Esophagus (tissue), 2 donors: Measurements from ENCODE around the gene FAU. TPM values are rescaled to one million over a fixed set of nuclear protein-coding genes. Genes with fewer than 3 reads are reported as not detected.

Experiments
- H3K27ac ChIP-seq, 2 donors: one replicate each; pipeline ENCODE4 v1.5.1; 2013; ENCODE audit warnings: low read depth in 2 of 2, mild to moderate bottlenecking in 2 of 2, inconsistent platforms in 1 of 2, low read length in 1 of 2, moderate library complexity in 1 of 2
- H3K27me3 ChIP-seq, 2 donors: one replicate each; pipeline ENCODE4 v1.6.1; 2013; ENCODE audit warnings: low read length in 2 of 2, control low read depth in 1 of 2, mild to moderate bottlenecking in 1 of 2; ENCODE audit not compliant: insufficient read depth in 2 of 2, control insufficient read depth in 1 of 2
- H3K36me3 ChIP-seq, 2 donors: one replicate each; pipeline ENCODE4 v1.6.1; 2013; ENCODE audit warnings: low read length in 1 of 2; ENCODE audit not compliant: control insufficient read depth in 2 of 2, insufficient read depth in 2 of 2
- H3K4me1 ChIP-seq, 2 donors: one replicate each; pipeline ENCODE4 v1.6.1; 2013; ENCODE audit warnings: low read length in 1 of 2; ENCODE audit not compliant: control insufficient read depth in 2 of 2, insufficient read depth in 2 of 2
- H3K4me3 ChIP-seq, 2 donors: one replicate each; pipeline ENCODE4 v1.5.1; 2013; ENCODE audit warnings: low read length in 2 of 2, mild to moderate bottlenecking in 2 of 2, low read depth in 1 of 2, moderate library complexity in 1 of 2
- H3K9me3 ChIP-seq, 2 donors: one replicate each; pipeline ENCODE4 v1.6.1; 2013; ENCODE audit warnings: mild to moderate bottlenecking in 2 of 2, low read depth in 1 of 2, low read length in 1 of 2, moderate library complexity in 1 of 2; ENCODE audit not compliant: control insufficient read depth in 2 of 2, insufficient read depth in 1 of 2
- WGBS, 2 donors: extraction: QIAGEN DNeasy Blood & Tissue Kit; methylation state at CpG; one replicate each; pipeline ENCODE4 v1.1.7; 2013; 5-methylcytosine and 5-hydroxymethylcytosine counted together
- polyA plus RNA-seq, 2 donors: library from polyadenylated mRNA; stranded (reverse); fragments of 200-250 nt; gene quantifications; one replicate each; pipeline ENCODE4 v1.2.3, GENCODE V29; 2013
- donor health status: healthy with polysubstance abuse.
- donor health status: Bipolar disorder and iron deficiency.

Gene FAU
- polyA plus RNA-seq, 2 donors, result 789 to 817 TPM

DNA sequence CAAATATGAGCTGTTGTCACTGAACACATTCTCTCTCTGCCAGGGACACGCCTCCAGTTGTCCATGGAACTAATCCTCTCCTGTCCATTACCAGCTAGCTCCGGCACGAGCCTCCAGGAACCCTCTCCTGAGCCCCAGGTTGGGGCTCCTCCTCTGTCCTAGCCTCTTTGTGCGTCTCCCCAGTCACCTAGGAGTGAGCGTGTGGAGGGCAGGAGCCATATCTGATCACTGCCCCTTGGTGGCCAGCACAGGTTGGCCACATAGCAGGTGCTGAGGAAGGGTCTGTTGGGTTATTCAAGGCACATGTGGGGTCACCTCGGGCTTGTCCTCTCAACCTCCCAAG is 9.9 kb upstream of the FAU start:
- WGBS, 2 donors, result 71 to 81% methylated on average over 6 of the region's 6 CpGs
- no peak overlapping the region for H3K4me3 ChIP-seq
- no peaks in the 10 kb centered on the region for H3K27me3 ChIP-seq
- no peaks in the 10 kb centered on the region for H3K9me3 ChIP-seq
- peaks cover 0 to 17% of the 10 kb centered on the region in 2 donors for H3K4me1 ChIP-seq
- peaks cover 27 to 48% of the 10 kb centered on the region in 2 donors for H3K36me3 ChIP-seq
- H3K27ac ChIP-seq, result peak overlapping the region in 1 of 2 donors; percentile 22

DNA sequence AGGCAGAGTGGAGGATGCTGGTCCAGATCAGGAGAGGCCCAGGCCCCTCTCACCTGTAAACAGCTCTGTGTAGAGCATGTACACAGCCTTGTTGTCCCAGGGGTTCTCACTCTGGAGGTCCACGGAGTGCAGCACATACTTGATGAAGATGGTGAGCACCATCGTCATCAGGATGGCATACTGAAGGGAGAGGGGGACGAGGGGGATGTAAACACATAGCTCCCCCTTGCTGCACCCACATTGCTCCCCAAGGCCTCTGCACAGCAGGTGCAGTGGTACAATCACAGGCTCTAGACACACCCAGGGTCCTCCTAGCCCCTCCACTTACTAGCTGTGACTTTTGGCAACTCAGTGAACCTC is 9.5 kb upstream of the FAU start:
- no peak overlapping the region for H3K4me3 ChIP-seq
- no peak overlapping the region for H3K27ac ChIP-seq
- 72 to 76% methylated on average over 3 of the region's 3 CpGs for WGBS, 2 donors
- peaks cover 0 to 20% of the 10 kb centered on the region in 2 donors for H3K4me1 ChIP-seq
- H3K36me3 ChIP-seq, result peaks cover 27 to 52% of the 10 kb centered on the region in 2 donors
- no peaks in the 10 kb centered on the region for H3K27me3 ChIP-seq
- H3K9me3 ChIP-seq, result no peaks in the 10 kb centered on the region

DNA sequence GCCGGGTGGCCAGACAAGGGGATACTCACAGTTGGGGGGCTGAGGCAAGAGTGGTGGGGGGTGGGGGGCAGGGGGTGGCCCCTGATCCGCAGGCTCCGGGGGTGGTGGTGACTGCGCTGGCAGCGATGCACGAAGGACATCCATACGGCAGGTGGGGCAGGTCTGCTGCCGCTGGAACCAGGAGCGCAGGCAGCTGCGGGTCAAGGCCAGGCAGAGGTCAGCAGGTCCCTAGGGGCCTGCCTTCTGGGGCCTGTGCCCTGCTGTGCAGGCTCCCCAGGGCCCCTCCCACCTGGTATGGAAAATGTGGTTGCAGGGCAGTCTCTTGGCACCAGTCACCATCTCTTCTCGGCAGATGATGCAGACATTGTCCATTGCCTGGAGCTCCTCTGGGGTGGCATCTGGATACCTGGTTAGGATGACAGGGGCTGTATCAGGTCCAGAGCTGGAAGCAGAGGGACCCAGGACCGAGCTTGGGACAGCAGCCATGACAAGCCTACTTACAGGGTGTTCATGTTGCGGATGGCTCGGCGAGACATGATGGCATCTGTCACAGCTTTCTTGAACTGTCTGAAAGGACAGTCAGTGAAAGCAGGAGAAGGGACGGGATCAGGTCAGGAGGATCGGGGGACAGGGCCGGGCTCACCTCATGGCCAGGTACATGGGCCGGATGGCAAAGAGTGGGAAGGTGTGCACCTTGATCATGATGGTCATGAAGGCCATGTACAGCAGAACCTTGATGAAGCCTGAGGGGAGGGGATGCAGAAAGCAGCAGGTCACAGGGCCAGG is 8.9 kb upstream of the FAU start:
- Histone ChIP-seq H3K27me3 (no peaks in the 10 kb centered on the region), H3K4me1 (peaks cover 0 to 17% of the 10 kb centered on the region in 2 donors), H3K27ac (no peak overlapping the region), H3K36me3 (peaks cover 29 to 53% of the 10 kb centered on the region in 2 donors), H3K4me3 (no peak overlapping the region), H3K9me3 (no peaks in the 10 kb centered on the region)
- 81 to 85% methylated on average over 19 of the region's 19 CpGs for WGBS, 2 donors

DNA sequence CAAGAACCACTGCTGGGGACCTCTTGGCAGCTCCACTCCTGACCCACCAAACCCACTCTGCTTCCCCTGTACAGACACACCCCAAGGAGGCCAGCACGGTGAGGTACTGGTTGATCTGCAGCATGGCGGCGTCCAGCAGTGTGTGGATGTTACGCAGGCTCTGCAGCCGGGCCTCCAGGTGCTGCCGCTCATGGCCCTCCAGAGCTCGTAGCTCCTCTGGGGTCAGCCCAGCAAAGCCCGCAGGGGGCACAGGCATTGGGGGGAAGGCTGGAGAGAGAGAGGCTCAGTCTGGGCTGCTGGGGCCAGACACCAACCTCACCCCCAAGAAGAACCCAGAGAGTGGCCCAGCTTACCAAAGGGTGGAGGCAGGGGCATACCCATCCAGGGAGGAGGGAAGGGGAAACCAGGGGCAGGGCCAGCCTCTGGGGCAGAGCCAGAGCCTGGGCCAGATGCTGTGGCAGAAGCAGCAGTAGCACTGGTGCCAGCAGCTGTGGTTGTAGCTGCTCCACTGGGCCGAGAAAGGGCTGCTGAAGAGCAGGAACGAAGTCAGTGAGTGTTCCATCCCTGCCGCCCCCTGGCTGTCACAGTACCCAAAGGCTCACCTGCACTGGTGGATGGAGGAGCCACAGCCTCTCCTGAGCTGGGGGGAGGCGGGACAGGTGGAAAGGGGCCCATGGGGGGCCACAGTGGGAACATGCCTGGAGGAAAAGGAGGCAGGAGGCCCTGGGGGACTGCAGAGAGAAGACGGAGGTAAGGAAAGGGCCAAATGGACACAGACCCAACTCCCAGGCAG is 7.9 kb upstream of the FAU start:
- H3K4me1 ChIP-seq, result peaks cover 0 to 13% of the 10 kb centered on the region in 2 donors
- no peak overlapping the region for H3K27ac ChIP-seq
- no peak overlapping the region for H3K4me3 ChIP-seq
- H3K27me3 ChIP-seq, result no peaks in the 10 kb centered on the region
- no peaks in the 10 kb centered on the region for H3K9me3 ChIP-seq
- H3K36me3 ChIP-seq, result peaks cover 38 to 61% of the 10 kb centered on the region in 2 donors
- 87 to 94% methylated on average over 13 of the region's 13 CpGs for WGBS, 2 donors

DNA sequence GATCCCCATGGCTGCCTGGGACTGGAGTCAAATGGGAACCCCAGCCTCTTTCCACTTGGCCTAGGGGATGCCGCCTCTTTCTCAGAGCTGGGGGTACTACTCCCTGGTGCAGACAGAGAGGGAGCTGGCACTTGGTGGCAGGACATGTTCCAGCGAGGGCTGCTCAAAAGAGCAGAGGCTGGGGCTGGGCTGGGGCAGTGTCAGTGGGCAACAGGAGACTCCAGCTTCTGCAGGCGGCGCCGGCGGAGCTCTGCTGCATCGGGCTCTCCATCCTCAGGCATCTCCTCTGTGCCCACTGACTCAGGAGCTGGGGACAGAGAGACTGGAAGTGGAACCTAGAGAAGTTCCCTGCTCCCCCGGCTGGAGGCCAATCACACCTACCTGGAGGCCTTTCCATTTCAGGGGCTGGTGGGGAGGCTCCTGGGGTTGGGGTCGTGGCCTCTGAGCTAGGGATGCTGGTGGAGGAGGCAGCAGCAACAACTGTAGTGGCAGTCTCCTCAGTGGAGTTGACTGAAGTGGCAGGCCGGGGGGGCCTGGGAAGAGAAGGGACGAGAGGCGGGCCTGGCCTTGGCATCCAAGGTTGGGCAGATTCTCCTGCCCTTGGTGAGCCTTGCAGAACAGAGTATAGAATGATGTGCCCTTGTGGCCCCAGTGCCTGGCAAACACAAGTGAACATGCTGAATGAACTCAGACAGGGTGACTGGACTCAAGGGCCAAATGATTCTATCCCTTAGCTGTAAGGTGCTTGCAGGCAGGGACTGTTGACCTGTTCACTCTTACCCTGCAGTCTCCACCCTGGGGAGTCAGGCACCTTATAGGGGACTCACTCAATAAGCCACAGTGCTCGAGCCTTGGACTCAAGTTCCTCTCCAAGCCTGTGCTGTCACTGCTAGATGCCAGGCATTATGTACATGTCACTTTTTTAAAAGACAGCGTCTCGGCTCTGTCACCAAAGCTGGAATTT is 6.5 kb upstream of the FAU start:
- 84% methylated on average over 15 of the region's 15 CpGs for WGBS, 2 donors
- Histone ChIP-seq H3K36me3 (peaks cover 38 to 64% of the 10 kb centered on the region in 2 donors), H3K4me1 (peaks cover 0 to 13% of the 10 kb centered on the region in 2 donors)

DNA sequence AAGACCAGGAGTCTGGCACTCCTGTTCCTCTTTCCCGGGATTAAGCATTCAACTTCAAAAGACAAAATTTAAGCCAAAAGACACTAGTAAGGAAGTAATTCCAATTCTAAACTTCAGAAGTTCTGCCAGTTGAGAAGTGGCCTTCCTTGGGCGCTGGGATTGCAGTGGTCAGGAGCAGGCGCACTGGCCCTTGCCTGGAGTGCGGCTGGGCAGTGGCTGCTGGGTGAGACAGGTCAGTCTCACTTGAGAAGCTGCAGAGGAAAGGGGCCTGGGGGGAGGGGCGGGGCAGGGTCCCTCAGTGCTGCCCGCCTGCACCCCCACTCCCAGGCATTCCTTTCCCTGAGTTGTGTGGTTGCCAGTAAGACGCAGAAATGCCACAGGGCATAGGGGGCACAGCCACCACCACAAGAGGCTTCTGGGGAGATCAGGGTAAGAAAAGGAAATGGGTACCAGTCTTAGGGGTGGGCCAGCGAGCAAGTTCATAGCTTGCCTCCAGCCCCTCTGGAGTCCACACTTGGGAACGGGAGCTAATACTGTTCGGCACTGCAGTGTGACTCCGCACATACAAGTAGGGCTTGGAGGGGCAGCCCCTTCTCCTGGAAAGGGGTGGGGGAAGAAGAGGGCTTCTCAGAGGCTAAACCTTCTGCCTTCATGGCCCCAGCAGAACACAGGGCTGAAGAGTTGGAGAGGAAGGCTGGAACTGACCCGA is 5.7 kb upstream of the FAU start:
- H3K36me3 ChIP-seq, result peaks cover 38 to 61% of the 10 kb centered on the region in 2 donors
- no peak overlapping the region for H3K27ac ChIP-seq
- no peaks in the 10 kb centered on the region for H3K27me3 ChIP-seq
- peaks cover 0 to 6% of the 10 kb centered on the region in 2 donors for H3K4me1 ChIP-seq
- 73 to 79% methylated on average over 12 of the region's 12 CpGs for WGBS, 2 donors
- no peak overlapping the region for H3K4me3 ChIP-seq
- H3K9me3 ChIP-seq, result no peaks in the 10 kb centered on the region

More for the DNA sequence above, 6.5 kb upstream of the FAU start:
- Histone ChIP-seq H3K27me3 (no peaks in the 10 kb centered on the region), H3K4me3 (no peak overlapping the region), H3K27ac (no peak overlapping the region), H3K9me3 (no peaks in the 10 kb centered on the region)

DNA sequence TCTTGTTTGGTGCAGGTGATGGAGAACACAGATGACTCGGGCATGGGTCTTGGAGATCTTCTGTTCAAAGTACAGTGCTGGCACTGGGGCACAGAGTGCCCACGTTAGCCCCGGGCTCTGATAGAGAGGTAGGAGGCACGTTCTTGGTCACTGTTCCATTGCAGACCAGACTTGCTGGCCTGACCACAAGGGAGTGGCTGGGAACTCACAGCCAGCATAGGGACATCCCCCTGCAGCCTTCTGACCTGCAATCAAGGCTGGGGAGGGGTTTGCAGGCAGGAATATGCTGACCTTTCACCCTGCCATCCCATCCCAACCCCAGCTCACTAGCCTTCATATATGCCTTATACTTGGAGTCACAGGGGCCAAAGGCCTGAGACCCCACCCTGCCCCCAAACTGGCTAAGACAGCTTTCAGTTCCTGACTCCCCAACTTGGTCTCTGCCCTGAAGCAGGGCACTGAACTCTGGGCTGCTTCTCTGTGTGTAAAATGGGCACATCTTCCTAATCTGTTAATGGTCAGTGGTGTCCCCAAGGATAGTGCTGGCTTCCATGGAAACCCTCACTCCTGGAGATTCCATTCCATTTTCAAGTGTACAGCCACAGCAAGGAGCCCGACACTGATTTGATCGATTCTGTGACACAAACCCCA is 4.8 kb upstream of the FAU start:
- H3K4me3 ChIP-seq, result no peak overlapping the region
- peaks cover 0 to 4% of the 10 kb centered on the region in 2 donors for H3K4me1 ChIP-seq
- WGBS, 2 donors, result 69 to 70% methylated on average over 6 of the region's 6 CpGs
- H3K27me3 ChIP-seq, result no peaks in the 10 kb centered on the region
- H3K27ac ChIP-seq, result no peak overlapping the region
- peaks cover 38 to 52% of the 10 kb centered on the region in 2 donors for H3K36me3 ChIP-seq
- H3K9me3 ChIP-seq, result no peaks in the 10 kb centered on the region

DNA sequence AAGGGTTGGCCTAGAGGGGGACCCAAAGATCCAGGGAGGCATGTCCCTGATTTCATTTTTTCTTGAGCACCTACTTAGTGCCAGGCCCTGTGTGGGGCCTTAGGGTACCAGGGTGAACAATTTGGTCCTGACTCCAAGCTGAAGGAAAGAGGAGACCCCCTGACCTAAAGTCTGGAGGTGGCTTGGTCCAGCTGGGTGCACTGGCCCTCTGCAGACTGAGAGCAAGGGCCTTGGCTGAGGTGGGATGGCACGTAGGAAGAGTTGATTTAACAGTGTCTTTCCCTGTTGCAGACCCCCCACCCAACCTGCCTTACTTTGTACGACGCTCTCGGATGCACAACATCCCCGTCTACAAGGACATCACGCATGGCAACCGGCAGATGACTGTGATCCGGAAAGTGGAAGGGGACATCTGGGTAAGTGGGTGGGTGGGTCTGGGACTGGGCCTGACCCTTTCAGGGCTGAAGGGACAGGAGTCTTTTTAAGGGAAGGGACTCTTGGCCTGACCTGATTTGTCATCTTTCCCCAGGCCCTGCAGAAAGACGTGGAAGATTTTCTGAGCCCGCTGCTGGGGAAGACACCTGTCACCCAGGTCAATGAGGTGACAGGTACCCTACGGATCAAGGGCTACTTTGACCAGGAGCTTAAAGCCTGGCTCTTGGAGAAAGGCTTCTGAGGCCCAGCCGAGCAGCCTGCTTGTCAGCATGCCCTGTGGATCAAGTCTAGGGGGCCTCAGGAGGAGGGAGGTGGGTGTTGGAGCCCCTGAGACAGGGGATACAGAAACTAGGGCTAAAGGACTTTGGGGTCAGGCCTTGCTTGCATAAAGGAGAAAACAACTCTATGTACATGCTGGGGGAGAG is 3.5 kb upstream of the FAU start:
- WGBS, 2 donors, result 87 to 88% methylated on average over 12 of the region's 12 CpGs
- H3K9me3 ChIP-seq, result no peaks in the 10 kb centered on the region
- no peak overlapping the region for H3K27ac ChIP-seq
- H3K27me3 ChIP-seq, result no peaks in the 10 kb centered on the region
- no peak overlapping the region for H3K4me3 ChIP-seq
- H3K36me3 ChIP-seq, result peaks cover 34 to 42% of the 10 kb centered on the region in 2 donors
- H3K4me1 ChIP-seq, result peaks cover 0 to 4% of the 10 kb centered on the region in 2 donors
